Stimulated activated CD4-positive, alpha-beta T cell treated with anti-CD3 and anti-CD28 coated beads, Interleukin-12 subunit alpha, Interleukin-12 subunit beta, amount 100 ng/mL, for 4 hours (primary cell): ENCODE measurements around the gene CACNA2D2.

Experiments used
- DNase-seq: peaks from one replicate; pipeline ENCODE4 v3.0.0-alpha.2; 2020

Gene CACNA2D2

GRCh38 chr3:50322386-50323091, 180.9 kb downstream of the CACNA2D2 start, which contains the start of gene HYAL2:
Gene HYAL2, minus strand, starts transcription at chr3:50322745. Its CDS starts 2,256 bp downstream, at chr3:50320489.
- DNase-seq, result no peak

GRCh38 chr3:50322115-50322385, 181.4 kb downstream of the CACNA2D2 start:
- no peak for DNase-seq

GRCh38 chr3:50321336-50322114, 181.9 kb downstream of the CACNA2D2 start:
- DNase-seq, result peak; percentile 78

- DNase-seq, result peak; percentile 62
These were observed 182.5 kb downstream of the CACNA2D2 start for GRCh38 chr3:50320853-50321335.

GRCh38 chr3:50319894-50320625, 183.4 kb downstream of the CACNA2D2 start:
- no peak for DNase-seq

GRCh38 chr3:50319181-50319893, 184.1 kb downstream of the CACNA2D2 start:
- no peak for DNase-seq

- DNase-seq, result no peak
These were observed 184.8 kb downstream of the CACNA2D2 start for GRCh38 chr3:50318615-50319014.

- no peak for DNase-seq
These were observed 185.3 kb downstream of the CACNA2D2 start for GRCh38 chr3:50318163-50318562.

GRCh38 chr3:50317300-50317699, 186.1 kb downstream of the CACNA2D2 start:
- no peak for DNase-seq

- no peak for DNase-seq
These were observed 186.7 kb downstream of the CACNA2D2 start for GRCh38 chr3:50316657-50317242.

- DNase-seq, result no peak
These were observed 188.6 kb downstream of the CACNA2D2 start for GRCh38 chr3:50314816-50315215.

GRCh38 chr3:50314342-50314741, 189.1 kb downstream of the CACNA2D2 start:
- DNase-seq, result no peak
